Sigmoid colon (tissue), 4 donors: ENCODE data around the gene GUCA1C.

ENCODE experiments used
- POLR2A ChIP-seq, 2 donors: fragments of 450-650 bp; IDR thresholded peaks; one replicate each; pipeline ENCODE4 v1.6.1; 2016; ENCODE audit warnings: antibody characterized with exemption in 2 of 2, mild to moderate bottlenecking in 2 of 2, moderate library complexity in 2 of 2
- POLR2AphosphoS5 ChIP-seq, 4 donors: sonication (generic); formaldehyde crosslinking; IDR thresholded peaks; one replicate each; pipeline ENCODE4 v1.6.1; 2017; ENCODE audit warnings: antibody characterized with exemption in 4 of 4
- TF ChIP-seq, protein P1 (sequence below), 4 experiments: fragments of 450-650 bp in 3 of 4; fragments of 200-600 bp in 1 of 4; IDR thresholded peaks; one replicate each; pipeline ENCODE4 v1.5.1; 2016 to 2019; ENCODE audit warnings: antibody characterized with exemption in 4 of 4, mild to moderate bottlenecking in 3 of 4, moderate library complexity in 2 of 4

DNA sequence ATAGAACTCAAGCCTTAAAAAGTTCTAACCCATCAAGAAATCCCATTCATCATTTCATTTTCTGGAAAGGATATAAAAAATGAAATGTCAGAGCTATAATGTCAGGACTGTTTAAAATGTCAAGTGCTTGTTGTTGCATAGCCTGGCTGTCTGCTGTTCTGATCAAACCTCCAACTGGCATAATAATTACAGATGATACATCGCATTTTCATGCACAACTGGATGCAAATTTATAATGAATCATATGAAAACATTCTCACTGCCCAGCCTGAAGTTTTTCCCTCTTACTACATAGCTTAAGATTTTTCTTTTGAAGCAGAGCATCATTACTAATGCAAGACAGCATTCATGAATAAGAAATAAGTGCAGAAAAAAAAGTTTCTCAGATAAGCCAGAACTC is 46.5 kb downstream of the GUCA1C start:
- TF ChIP-seq, protein P1, sequence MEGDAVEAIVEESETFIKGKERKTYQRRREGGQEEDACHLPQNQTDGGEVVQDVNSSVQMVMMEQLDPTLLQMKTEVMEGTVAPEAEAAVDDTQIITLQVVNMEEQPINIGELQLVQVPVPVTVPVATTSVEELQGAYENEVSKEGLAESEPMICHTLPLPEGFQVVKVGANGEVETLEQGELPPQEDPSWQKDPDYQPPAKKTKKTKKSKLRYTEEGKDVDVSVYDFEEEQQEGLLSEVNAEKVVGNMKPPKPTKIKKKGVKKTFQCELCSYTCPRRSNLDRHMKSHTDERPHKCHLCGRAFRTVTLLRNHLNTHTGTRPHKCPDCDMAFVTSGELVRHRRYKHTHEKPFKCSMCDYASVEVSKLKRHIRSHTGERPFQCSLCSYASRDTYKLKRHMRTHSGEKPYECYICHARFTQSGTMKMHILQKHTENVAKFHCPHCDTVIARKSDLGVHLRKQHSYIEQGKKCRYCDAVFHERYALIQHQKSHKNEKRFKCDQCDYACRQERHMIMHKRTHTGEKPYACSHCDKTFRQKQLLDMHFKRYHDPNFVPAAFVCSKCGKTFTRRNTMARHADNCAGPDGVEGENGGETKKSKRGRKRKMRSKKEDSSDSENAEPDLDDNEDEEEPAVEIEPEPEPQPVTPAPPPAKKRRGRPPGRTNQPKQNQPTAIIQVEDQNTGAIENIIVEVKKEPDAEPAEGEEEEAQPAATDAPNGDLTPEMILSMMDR (IDR thresholded peaks at IDR 0.05), result no peak
- TF ChIP-seq POLR2AphosphoS5 (IDR thresholded peaks at IDR 0.05), result no peak
- no peak for TF ChIP-seq POLR2A (IDR thresholded peaks at IDR 0.05)
